RWPE2 (cell line): ENCODE results near the gene PTPRB.
A peak's percentile ranks its signal among the peaks of the same experiment; 100 is the strongest.

ENCODE experiments used
- ATAC-seq: fragments of 200-7000 bp; cut with Tn5 transposase; 3 replicates; pipeline ENCODE4 v1.9.1; 2021; ENCODE audit warnings: low read depth
- DNase-seq: peaks from one replicate; pipeline ENCODE4 v3.0.0-alpha.2; 2020; ENCODE audit warnings: low spot score
- H3K27ac ChIP-seq: fragments of 450-650 bp; 2 replicates; pipeline ENCODE4 v1.5.1; 2017; ENCODE audit warnings: mild to moderate bottlenecking; ENCODE audit not compliant: poor library complexity, severe bottlenecking
- H3K27me3 ChIP-seq: fragments of 250-450 bp; sonication (Bioruptor Pico); 2 replicates; pipeline ENCODE4 v1.5.1; 2021; ENCODE audit warnings: mild to moderate bottlenecking, moderate library complexity; ENCODE audit not compliant: insufficient read depth, poor library complexity, severe bottlenecking
- H3K36me3 ChIP-seq: fragments of 250-450 bp; sonication (Bioruptor Pico); 2 replicates; pipeline ENCODE4 v1.5.1; 2020; ENCODE audit warnings: low read depth, mild to moderate bottlenecking, moderate library complexity
- H3K4me1 ChIP-seq: fragments of 250-450 bp; sonication (Bioruptor Pico); 2 replicates; pipeline ENCODE4 v1.5.1; 2021; ENCODE audit warnings: mild to moderate bottlenecking, moderate library complexity; ENCODE audit not compliant: insufficient read depth, poor library complexity, severe bottlenecking
- H3K4me3 ChIP-seq: fragments of 250-450 bp; sonication (Bioruptor Pico); 2 replicates; pipeline ENCODE4 v1.5.1; 2021; ENCODE audit warnings: mild to moderate bottlenecking, moderate library complexity; ENCODE audit not compliant: severe bottlenecking
- H3K9me3 ChIP-seq: fragments of 250-450 bp; sonication (Bioruptor Pico); 2 replicates; pipeline ENCODE4 v1.5.1; 2021; ENCODE audit warnings: mild to moderate bottlenecking, moderate library complexity; ENCODE audit not compliant: severe bottlenecking
- CTCF ChIP-seq: fragments of 450-650 bp; IDR thresholded peaks from one replicate; pipeline ENCODE4 v1.5.1; 2017; ENCODE audit warnings: mild to moderate bottlenecking, moderate library complexity; ENCODE audit not compliant: poor library complexity, severe bottlenecking

Gene PTPRB

DNA sequence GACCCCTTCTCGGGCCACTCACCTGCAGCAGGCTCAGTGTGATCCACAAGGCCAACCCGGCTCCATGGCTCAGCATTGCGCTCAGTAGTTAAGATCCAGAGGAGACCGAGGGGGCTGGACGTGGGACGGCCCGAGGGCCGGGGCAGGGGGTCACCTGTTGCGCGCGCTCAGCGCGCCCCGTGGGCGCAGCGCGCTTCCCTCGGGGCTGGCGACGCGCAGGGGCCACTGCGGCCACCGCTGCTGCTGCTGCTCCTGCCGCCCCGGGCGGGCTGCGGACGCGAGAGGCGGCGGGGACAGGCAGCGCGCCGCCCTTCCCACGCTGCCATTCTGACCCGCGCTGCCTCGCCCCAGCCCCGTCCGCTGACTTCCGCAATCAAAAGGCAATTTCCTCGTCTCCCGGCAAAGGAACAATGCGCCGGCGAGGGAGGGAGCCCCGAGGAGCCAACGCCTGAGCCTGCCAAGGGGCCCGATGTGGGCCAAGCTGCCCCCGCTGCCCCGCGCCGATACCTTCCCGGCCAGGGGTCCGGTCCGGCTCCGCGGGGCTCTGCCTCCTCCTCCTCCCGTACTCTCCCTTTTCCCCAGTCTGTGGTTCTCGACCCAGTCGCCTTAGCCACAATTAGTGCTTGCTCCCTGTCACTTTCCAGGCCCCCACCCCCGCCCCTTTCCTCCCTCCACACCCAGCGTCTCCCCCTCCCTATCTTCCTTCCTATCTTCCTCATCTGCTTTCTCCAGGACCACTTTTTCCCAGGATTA is 27.3 kb downstream of the PTPRB start:
- Histone ChIP-seq H3K36me3 (no peaks in the 10 kb centered on the region), H3K27ac (no peak overlapping the region), H3K4me3 (peak overlapping the region; percentile 35), H3K27me3 (no peaks in the 10 kb centered on the region), H3K9me3 (no peaks in the 10 kb centered on the region), H3K4me1 (peaks cover 20% of the 10 kb centered on the region)
- no peak for TF ChIP-seq CTCF
- ATAC-seq (peak; percentile 78), DNase-seq (no peak)

GRCh38 chr12:70609203-70609602 is 28.0 kb downstream of the PTPRB start:
- DNase-seq (no peak), ATAC-seq (no peak)
- H3K27ac ChIP-seq, result no peak overlapping the region
- TF ChIP-seq CTCF, result no peak
- H3K9me3 ChIP-seq, result no peaks in the 10 kb centered on the region
- peak overlapping the region; percentile 35 for H3K4me3 ChIP-seq
- no peaks in the 10 kb centered on the region for H3K36me3 ChIP-seq
- no peaks in the 10 kb centered on the region for H3K27me3 ChIP-seq
- H3K4me1 ChIP-seq, result peaks cover 20% of the 10 kb centered on the region

DNA sequence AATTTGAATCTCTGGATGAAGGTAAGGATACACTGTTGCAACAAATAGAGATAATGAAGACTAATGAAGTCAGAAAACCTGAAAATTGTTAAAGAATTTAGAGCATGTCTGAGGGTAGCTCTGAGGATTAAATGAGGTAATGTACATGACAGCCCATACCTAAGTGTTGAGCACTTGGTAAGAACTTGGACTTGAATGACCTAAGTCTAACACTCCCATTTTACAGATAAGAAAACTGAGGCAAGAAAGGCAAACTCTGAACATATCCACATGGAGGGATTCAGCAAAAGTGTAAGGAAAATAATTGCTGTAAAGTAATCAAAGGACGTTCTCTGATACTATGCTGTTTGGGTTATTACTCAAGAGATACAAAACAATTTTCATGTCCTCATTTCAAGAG is 29.0 kb downstream of the PTPRB start:
- no peaks in the 10 kb centered on the region for H3K9me3 ChIP-seq
- H3K36me3 ChIP-seq, result no peaks in the 10 kb centered on the region
- no peak overlapping the region for H3K27ac ChIP-seq
- H3K4me3 ChIP-seq, result no peak overlapping the region
- H3K4me1 ChIP-seq, result peaks cover 22% of the 10 kb centered on the region
- TF ChIP-seq CTCF, result no peak
- H3K27me3 ChIP-seq, result no peaks in the 10 kb centered on the region
- DNase-seq (no peak), ATAC-seq (no peak)

DNA sequence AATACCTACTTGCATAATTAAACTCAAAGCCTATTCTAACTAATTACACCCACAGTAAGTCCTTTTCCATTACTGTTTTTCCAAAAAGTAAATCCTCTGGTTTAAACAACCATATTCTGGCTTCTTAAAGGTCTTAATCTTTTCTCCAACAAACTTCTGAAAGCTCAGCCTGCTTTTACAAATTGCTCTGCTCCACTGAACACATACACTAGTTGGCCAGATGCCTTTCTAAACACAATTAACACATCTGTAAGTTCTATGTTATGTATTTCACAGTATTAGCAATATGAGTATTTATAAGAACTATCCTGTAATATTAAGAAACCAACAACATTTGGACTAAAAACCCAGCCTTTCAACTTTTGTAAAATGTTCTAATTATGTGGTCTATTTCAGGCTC is 30.1 kb downstream of the PTPRB start:
- Histone ChIP-seq H3K27ac (no peak overlapping the region), H3K9me3 (no peaks in the 10 kb centered on the region), H3K27me3 (no peaks in the 10 kb centered on the region), H3K36me3 (no peaks in the 10 kb centered on the region), H3K4me1 (peaks cover 27% of the 10 kb centered on the region), H3K4me3 (no peak overlapping the region)
- ATAC-seq, result no peak
- DNase-seq, result no peak
- no peak for TF ChIP-seq CTCF

GRCh38 chr12:70605976-70606375 is 31.3 kb downstream of the PTPRB start:
- Histone ChIP-seq H3K9me3 (no peaks in the 10 kb centered on the region), H3K27ac (no peak overlapping the region), H3K4me1 (peaks cover 27% of the 10 kb centered on the region), H3K4me3 (no peak overlapping the region), H3K27me3 (no peaks in the 10 kb centered on the region), H3K36me3 (no peaks in the 10 kb centered on the region)
- ATAC-seq, result peak; percentile 58; the same call in 2 of the 3 replicates
- DNase-seq, result no peak
- no peak for TF ChIP-seq CTCF
